Activated naive CD4-positive, alpha-beta T cell (primary cell): Measurements from ENCODE around the gene SUGP1.
"Not testable (repeated sequence)": the region's sequence is repeated elsewhere in the genome, so short reads cannot be mapped to it uniquely, and the experiment has no call there.

Experiments
- DNase-seq, 4 experiments: peaks; one replicate each; lab custom pipeline; 2025; lab: John Stamatoyannopoulos, UW

The SUGP1 gene

GRCh38 chr19:19262190-19263057 is 57.9 kb downstream of the SUGP1 start:
- no peak for DNase-seq

- DNase-seq: no peak
Measured at GRCh38 chr19:19261350-19262189, 58.7 kb downstream of the SUGP1 start.

- no peak for DNase-seq
Measured at GRCh38 chr19:19260417-19261214, 59.7 kb downstream of the SUGP1 start.

DNA sequence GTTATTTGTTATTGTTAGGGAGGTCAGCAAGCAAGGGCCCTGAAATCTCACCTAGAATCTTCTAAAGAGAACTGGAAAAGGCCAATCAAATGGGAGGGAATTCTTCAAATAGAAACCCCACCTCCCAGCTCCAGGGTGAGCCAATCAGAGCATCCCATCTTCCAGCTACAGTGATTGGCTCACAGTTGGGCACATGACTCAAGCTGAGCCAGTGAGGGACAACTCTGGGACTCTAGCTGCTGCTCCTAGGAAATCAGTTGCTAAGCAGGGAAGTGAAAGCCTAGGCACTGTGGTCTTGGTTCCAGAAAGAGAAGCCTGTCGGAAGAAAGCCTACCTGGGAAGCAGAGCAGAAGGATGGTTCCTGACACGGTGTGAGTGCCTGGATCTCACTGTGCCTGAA is 60.6 kb downstream of the SUGP1 start:
- no peak for DNase-seq

- DNase-seq: no peak
Measured at GRCh38 chr19:19258589-19259338, 61.5 kb downstream of the SUGP1 start.

GRCh38 chr19:19257836-19258588 is 62.3 kb downstream of the SUGP1 start:
- DNase-seq: no peak

GRCh38 chr19:19257137-19257536 is 63.2 kb downstream of the SUGP1 start:
- no peak for DNase-seq

DNA sequence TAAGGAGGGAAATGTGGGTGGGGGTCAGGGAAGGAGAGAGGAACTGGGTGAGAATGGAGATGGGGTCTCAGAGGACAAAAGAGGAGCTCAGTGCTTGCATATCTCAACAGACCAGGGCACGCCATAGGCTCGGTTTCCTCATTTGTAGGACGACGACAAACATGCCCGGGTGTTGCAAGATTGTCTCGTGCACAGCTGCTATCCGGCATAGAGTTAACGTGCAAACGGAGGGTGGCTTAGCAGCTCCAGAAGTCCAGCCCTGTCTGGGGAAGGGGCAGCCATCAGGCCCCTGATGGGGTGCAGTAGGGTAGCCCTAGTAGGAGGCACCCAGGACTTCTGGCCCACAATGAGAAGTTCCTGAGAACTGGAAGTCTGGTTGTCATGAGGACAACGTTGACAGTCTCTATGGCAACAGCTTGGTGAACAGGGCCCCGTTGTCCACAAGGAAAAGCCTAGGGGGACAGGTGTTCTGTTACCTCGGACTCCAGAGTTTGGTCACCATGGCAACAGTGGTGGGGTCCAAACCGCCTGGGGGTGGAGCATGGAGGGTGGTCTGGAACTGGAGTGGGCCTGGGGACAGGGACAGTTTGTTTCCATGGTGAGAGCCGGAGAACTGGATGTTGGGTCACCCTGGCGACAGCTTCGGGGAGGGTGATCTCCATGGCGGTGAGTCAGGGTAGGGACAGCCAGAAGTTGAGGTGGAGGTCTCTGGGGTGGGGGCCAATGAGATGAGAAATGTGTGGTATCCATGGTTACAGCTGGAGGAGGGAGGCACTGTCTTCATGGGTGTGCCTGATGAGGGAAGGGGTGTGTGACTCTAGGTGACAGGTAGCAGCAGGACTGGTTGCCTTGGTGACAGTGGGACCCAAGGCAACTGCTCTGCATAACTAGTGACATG is 64.0 kb downstream of the SUGP1 start:
- no peak for DNase-seq

DNA sequence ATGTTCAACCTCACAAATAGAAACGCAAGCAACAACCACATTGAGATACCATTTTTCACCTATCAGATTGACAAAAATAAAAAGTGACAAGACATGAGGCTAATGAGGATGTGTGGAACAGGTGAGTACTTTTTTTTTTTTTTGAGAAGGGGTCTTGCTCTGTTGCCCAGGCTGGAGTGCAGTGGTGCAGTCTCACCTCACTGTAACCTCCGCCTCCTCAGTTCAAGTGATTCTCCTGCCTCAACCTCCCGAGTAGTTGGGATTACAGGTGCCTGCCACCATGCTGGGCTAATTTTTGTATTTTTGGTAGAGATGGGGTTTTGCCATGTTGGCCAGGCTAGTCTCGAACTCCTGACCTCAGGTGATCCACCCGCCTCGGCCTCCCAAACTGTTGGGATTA is 66.9 kb downstream of the SUGP1 start:
- DNase-seq: not testable (repeated sequence)

GRCh38 chr19:19250196-19250801 is 70.0 kb downstream of the SUGP1 start:
- no peak for DNase-seq

GRCh38 chr19:19240476-19240875 is 79.8 kb downstream of the SUGP1 start:
- DNase-seq: no peak

DNA sequence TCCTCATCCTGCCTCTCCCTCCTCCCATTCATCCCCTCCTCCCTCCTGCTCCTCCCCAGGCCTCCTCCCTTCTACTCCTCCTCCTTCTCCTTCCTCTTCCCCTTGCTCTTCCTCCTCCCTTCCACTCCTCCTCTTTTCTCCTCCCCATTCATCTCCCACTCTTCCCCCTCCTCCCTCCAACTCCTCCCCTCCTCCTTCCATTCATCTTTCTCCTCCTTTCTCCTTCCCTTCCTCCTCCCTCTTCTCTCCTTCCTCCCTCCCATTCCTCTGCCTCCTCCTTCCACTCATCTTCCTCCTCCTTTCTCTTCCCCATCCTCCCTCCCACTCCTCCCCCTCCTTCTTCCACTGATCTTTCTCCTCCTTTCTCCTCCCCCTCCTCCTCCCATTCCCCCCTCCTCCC is 80.6 kb downstream of the SUGP1 start:
- no peak for DNase-seq

DNA sequence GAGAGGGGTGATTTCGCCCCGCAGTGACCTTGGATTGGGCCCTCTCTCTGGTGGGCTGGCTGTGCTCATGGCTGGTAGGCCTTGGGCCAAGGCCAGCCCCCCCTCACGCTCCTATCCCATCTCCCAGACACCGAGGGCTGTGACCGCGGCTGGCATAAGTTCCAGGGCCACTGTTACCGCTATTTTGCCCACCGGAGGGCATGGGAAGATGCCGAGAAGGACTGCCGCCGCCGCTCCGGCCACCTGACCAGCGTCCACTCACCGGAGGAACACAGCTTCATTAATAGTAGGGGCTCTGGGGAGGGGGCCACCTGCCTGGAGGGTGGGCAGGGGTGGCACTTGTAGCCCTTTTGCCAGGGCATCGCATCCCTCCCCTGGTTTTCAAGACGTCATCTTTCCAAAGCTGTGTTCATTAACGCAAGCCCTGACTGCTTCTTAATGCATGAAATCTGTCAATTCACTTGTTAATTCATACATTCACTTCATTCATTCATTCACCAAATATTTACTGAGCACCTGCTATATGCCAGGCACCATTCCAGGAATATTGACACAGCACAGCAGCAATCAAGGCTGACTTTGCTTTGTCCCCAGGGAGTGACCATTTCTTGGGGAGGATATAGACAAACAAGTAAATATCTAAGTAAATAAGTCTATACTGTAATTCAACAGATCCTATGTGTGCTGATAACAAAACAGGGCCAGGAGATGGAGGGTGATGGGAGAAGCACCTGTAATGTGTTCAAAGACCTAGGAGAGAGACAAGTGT is 82.0 kb downstream of the SUGP1 start:
- no peak for DNase-seq

- DNase-seq: no peak
Measured at GRCh38 chr19:19236173-19236572, 84.1 kb downstream of the SUGP1 start.

- no peak for DNase-seq
Measured at GRCh38 chr19:19234220-19234816, 86.0 kb downstream of the SUGP1 start.

DNA sequence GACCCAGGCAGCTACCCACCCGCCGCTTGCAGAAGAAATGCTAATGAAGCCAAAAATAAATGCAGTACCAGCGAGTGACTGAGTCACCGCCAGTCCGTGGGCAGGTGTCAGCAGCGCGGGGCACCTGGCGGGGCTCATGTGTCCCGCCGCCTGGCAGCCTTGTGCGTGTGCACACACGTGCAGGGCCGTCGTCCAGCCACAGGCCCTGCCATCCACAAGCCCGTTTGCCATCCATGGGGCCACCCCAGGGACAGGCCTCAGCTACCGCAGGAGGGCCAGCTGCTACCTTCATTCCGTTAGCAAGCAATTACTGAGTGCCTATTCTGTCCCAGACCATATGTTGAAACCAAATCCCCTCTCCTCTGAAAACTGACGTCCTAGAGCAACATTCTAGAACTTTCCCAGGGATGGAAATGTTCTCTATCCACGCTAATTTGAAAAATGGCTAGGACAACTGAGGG is 88.0 kb downstream of the SUGP1 start:
- DNase-seq: no peak

- DNase-seq: no peak
Measured at GRCh38 chr19:19230999-19231398, 89.3 kb downstream of the SUGP1 start.

GRCh38 chr19:19229701-19230100 is 90.6 kb downstream of the SUGP1 start:
- no peak for DNase-seq
